Vagina (tissue), 2 donors: ENCODE data around the gene B4GALT6. TPM values are rescaled to one million over a fixed set of nuclear protein-coding genes. Genes with fewer than 3 reads are reported as not detected.

Experiments
- DNase-seq, 2 donors: peaks; one replicate each; pipeline ENCODE4 v3.0.0-alpha.2; 2017; ENCODE audit errors: extremely low spot score in 2 of 2
- H3K27ac ChIP-seq: fragments of 200-600 bp; sonication (generic); one replicate; pipeline ENCODE4 v1.5.1; 2019
- H3K27me3 ChIP-seq: fragments of 200-600 bp; sonication (generic); one replicate; pipeline ENCODE4 v1.5.1; 2019
- H3K36me3 ChIP-seq, 2 donors: fragments of 200-600 bp; sonication (generic); one replicate each; pipeline ENCODE4 v1.5.1; 2017 to 2019
- H3K4me1 ChIP-seq: fragments of 200-600 bp; sonication (generic); one replicate; pipeline ENCODE4 v1.5.1; 2019
- H3K4me3 ChIP-seq, 2 donors: fragments of 200-600 bp; sonication (generic); 1 replicate in 1 of 2; 2 replicates in 1 of 2; pipeline ENCODE4 v1.5.1; 2016 to 2019
- H3K9me3 ChIP-seq: fragments of 200-600 bp; sonication (generic); one replicate; pipeline ENCODE4 v1.5.1; 2019
- CTCF ChIP-seq, 3 experiments: fragments of 450-650 bp in 2 of 3; fragments of 200-600 bp in 1 of 3; sonication (generic) in 1 of 3; IDR thresholded peaks; one replicate each; pipeline ENCODE4 v1.5.1; 2017 to 2019; ENCODE audit warnings: antibody characterized with exemption in 3 of 3, mild to moderate bottlenecking in 2 of 3, moderate library complexity in 2 of 3
- POLR2A ChIP-seq, 2 donors: fragments of 450-650 bp; IDR thresholded peaks; one replicate each; pipeline ENCODE4 v1.6.1; 2017; ENCODE audit warnings: antibody characterized with exemption in 2 of 2, mild to moderate bottlenecking in 2 of 2, moderate library complexity in 2 of 2
- POLR2AphosphoS5 ChIP-seq, 2 donors: sonication (generic); formaldehyde crosslinking; IDR thresholded peaks; one replicate each; pipeline ENCODE4 v1.9.0; 2017; ENCODE audit warnings: antibody characterized with exemption in 2 of 2, mild to moderate bottlenecking in 2 of 2, low read depth in 1 of 2; ENCODE audit not compliant: insufficient read depth in 1 of 2
- intact Hi-C: fragments of 100-400 bp; cut with DNase I; formaldehyde crosslinking; loops from one replicate; pipeline ENCODE4 v1.15.1; 2023
- total RNA-seq: library from RNA; depleted of rRNA; stranded (reverse); fragments of >200 nt; gene quantifications from one replicate; pipeline ENCODE4 v1.2.3, GENCODE V29; 2016

B4GALT6 gene
- total RNA-seq, 1 donor from 2014 or later = 2.5 TPM

GRCh38 chr18:31576670-31577069 is 107.7 kb downstream of the B4GALT6 start:
- Histone ChIP-seq H3K9me3 (no peaks in the 10 kb centered on the region), H3K27me3 (no peaks in the 10 kb centered on the region), H3K36me3 (no peaks in the 10 kb centered on the region), H3K4me3 (no peak overlapping the region), H3K27ac (no peak overlapping the region), H3K4me1 (no peaks in the 10 kb centered on the region)
- intact Hi-C loops = loop anchor here (10.0 kb wide), 1 partner anchor 248 kb away; no protein-coding TSS in a partner anchor
- no peak for TF ChIP-seq POLR2AphosphoS5 (IDR thresholded peaks at IDR 0.05; ENCODE audit: insufficient read depth in 1 of 2, low read depth in 1 of 2)
- no peak for TF ChIP-seq POLR2A (IDR thresholded peaks at IDR 0.05)
- TF ChIP-seq CTCF (IDR thresholded peaks at IDR 0.05) = no peak
- DNase-seq = no peak

- H3K27ac ChIP-seq = no peak overlapping the region
- H3K4me1 ChIP-seq = no peaks in the 10 kb centered on the region
- DNase-seq = no peak
- no peaks in the 10 kb centered on the region for H3K9me3 ChIP-seq
- TF ChIP-seq CTCF (IDR thresholded peaks at IDR 0.05) (no peak), POLR2A (IDR thresholded peaks at IDR 0.05) (no peak), POLR2AphosphoS5 (IDR thresholded peaks at IDR 0.05; ENCODE audit: insufficient read depth in 1 of 2, low read depth in 1 of 2) (no peak)
- no peak overlapping the region for H3K4me3 ChIP-seq
- intact Hi-C loops = loop anchor here (10.0 kb wide), 1 partner anchor 249 kb away; no protein-coding TSS in a partner anchor
- H3K27me3 ChIP-seq = no peaks in the 10 kb centered on the region
- no peaks in the 10 kb centered on the region for H3K36me3 ChIP-seq
Observed at GRCh38 chr18:31575515-31576257, 108.7 kb downstream of the B4GALT6 start.

- Histone ChIP-seq H3K27me3 (no peaks in the 10 kb centered on the region), H3K9me3 (no peaks in the 10 kb centered on the region), H3K27ac (no peak overlapping the region), H3K36me3 (no peaks in the 10 kb centered on the region), H3K4me1 (no peaks in the 10 kb centered on the region), H3K4me3 (no peak overlapping the region)
- no peak for DNase-seq
- intact Hi-C loops = loop anchor here (10.0 kb wide), 1 partner anchor 250 kb away; no protein-coding TSS in a partner anchor
- no peak for TF ChIP-seq CTCF (IDR thresholded peaks at IDR 0.05)
- no peak for TF ChIP-seq POLR2A (IDR thresholded peaks at IDR 0.05)
- no peak for TF ChIP-seq POLR2AphosphoS5 (IDR thresholded peaks at IDR 0.05; ENCODE audit: insufficient read depth in 1 of 2, low read depth in 1 of 2)
Observed at GRCh38 chr18:31574359-31574758, 110.0 kb downstream of the B4GALT6 start.

Other genes starting within 250 kb of the B4GALT6 start
- 192 TPM for gene DSG3, start 236.8 kb downstream of the B4GALT6 start, total RNA-seq
- gene DSG2, start 186.4 kb downstream of the B4GALT6 start, total RNA-seq = 11.8 TPM
- not detected for gene TTR, start 92.7 kb downstream of the B4GALT6 start, total RNA-seq
- gene SLC25A52, start 76.3 kb upstream of the B4GALT6 start, total RNA-seq = not detected